KMS-11 (cell line): ENCODE data around the gene EFR3B.

Experiments
- H2AFZ ChIP-seq: fragments of 200-600 bp; sonication (generic); 2 replicates; pipeline ENCODE4 v1.6.1; 2016; ENCODE audit warnings: antibody characterized with exemption, mixed run types, low read depth
- H3K27ac ChIP-seq: fragments of 200-600 bp; sonication (generic); 2 replicates; pipeline ENCODE4 v1.6.1; 2016; ENCODE audit warnings: mild to moderate bottlenecking, mixed run types
- H3K27me3 ChIP-seq: fragments of 200-600 bp; sonication (generic); 2 replicates; pipeline ENCODE4 v1.6.1; 2017; ENCODE audit warnings: mild to moderate bottlenecking, low read depth, mixed run types, moderate library complexity; ENCODE audit not compliant: insufficient read depth
- H3K36me3 ChIP-seq: fragments of 200-600 bp; sonication (generic); 2 replicates; pipeline ENCODE4 v1.6.1; 2017; ENCODE audit warnings: mild to moderate bottlenecking, mixed run types; ENCODE audit not compliant: insufficient read depth
- H3K4me1 ChIP-seq: fragments of 200-600 bp; sonication (generic); 2 replicates; pipeline ENCODE4 v1.6.1; 2016; ENCODE audit warnings: mild to moderate bottlenecking, low read depth, mixed run types; ENCODE audit not compliant: poor library complexity, severe bottlenecking
- H3K4me2 ChIP-seq: fragments of 200-600 bp; sonication (generic); 2 replicates; pipeline ENCODE4 v1.7.0; 2016; ENCODE audit warnings: mild to moderate bottlenecking, mixed run types
- H3K4me3 ChIP-seq: fragments of 200-600 bp; sonication (generic); IDR thresholded peaks from 2 replicates; pipeline ENCODE4 v1.6.1; 2017; ENCODE audit warnings: low read depth, low read length, mixed read lengths; ENCODE audit not compliant: insufficient read depth
- H3K79me2 ChIP-seq: fragments of 200-600 bp; sonication (generic); 2 replicates; pipeline ENCODE4 v1.6.1; 2016; ENCODE audit warnings: low read depth, mixed run types; ENCODE audit not compliant: insufficient read depth
- H3K9ac ChIP-seq: fragments of 200-600 bp; sonication (generic); 2 replicates; pipeline ENCODE4 v1.6.1; 2016; ENCODE audit warnings: mild to moderate bottlenecking, mixed run types
- H4K20me1 ChIP-seq: fragments of 200-600 bp; sonication (generic); 2 replicates; pipeline ENCODE4 v1.6.1; 2016; ENCODE audit warnings: mild to moderate bottlenecking, mixed run types; ENCODE audit not compliant: insufficient read depth
- CTCF ChIP-seq: fragments of 200-600 bp; sonication (generic); conservative IDR thresholded peaks from 2 replicates; pipeline ENCODE4 v1.6.1; 2017; ENCODE audit warnings: low read depth, mild to moderate bottlenecking, antibody characterized with exemption, low read length, moderate library complexity, mixed read lengths

EFR3B gene

GRCh38 chr2:25023333-25023732 lies 18.5 kb upstream of the EFR3B start:
- H3K4me2 ChIP-seq = no peak overlapping the region
- no peaks in the 10 kb centered on the region for H3K4me1 ChIP-seq
- no peaks in the 10 kb centered on the region for H3K36me3 ChIP-seq
- H3K27me3 ChIP-seq = no peaks in the 10 kb centered on the region
- no peak overlapping the region for H3K27ac ChIP-seq
- no peaks in the 10 kb centered on the region for H4K20me1 ChIP-seq
- no peak for TF ChIP-seq CTCF
- no peak overlapping the region for H3K9ac ChIP-seq
- no peak overlapping the region for H2AFZ ChIP-seq
- H3K79me2 ChIP-seq = no peaks in the 10 kb centered on the region
- H3K4me3 ChIP-seq = no peak overlapping the region

- no peak for TF ChIP-seq CTCF
These were observed 16.5 kb upstream of the EFR3B start for GRCh38 chr2:25025229-25026007.

GRCh38 chr2:25026008-25026530 lies 15.8 kb upstream of the EFR3B start:
- Histone ChIP-seq H3K9ac (no peak overlapping the region), H3K4me3 (no peak overlapping the region), H3K27me3 (no peaks in the 10 kb centered on the region), H4K20me1 (no peaks in the 10 kb centered on the region), H3K79me2 (no peaks in the 10 kb centered on the region), H3K27ac (no peak overlapping the region), H2AFZ (no peak overlapping the region), H3K4me1 (no peaks in the 10 kb centered on the region), H3K4me2 (no peak overlapping the region), H3K36me3 (no peaks in the 10 kb centered on the region)
- no peak for TF ChIP-seq CTCF

More at GRCh38 chr2:25025229-25026007, 16.5 kb upstream of the EFR3B start:
- no peak overlapping the region for H3K9ac ChIP-seq
- no peak overlapping the region for H2AFZ ChIP-seq
- H3K4me1 ChIP-seq = no peaks in the 10 kb centered on the region
- no peaks in the 10 kb centered on the region for H3K27me3 ChIP-seq
- H3K4me3 ChIP-seq = no peak overlapping the region
- no peaks in the 10 kb centered on the region for H4K20me1 ChIP-seq
- H3K36me3 ChIP-seq = no peaks in the 10 kb centered on the region
- no peak overlapping the region for H3K27ac ChIP-seq
- H3K79me2 ChIP-seq = no peaks in the 10 kb centered on the region
- H3K4me2 ChIP-seq = no peak overlapping the region

- Histone ChIP-seq H4K20me1 (no peaks in the 10 kb centered on the region), H3K27me3 (no peaks in the 10 kb centered on the region), H3K9ac (no peak overlapping the region), H3K4me1 (no peaks in the 10 kb centered on the region), H3K36me3 (no peaks in the 10 kb centered on the region), H3K79me2 (no peaks in the 10 kb centered on the region), H2AFZ (no peak overlapping the region), H3K4me3 (no peak overlapping the region), H3K27ac (no peak overlapping the region), H3K4me2 (no peak overlapping the region)
- no peak for TF ChIP-seq CTCF
These were observed 12.7 kb upstream of the EFR3B start for GRCh38 chr2:25029183-25029554.
